HUES6 (cell line): Measurements from ENCODE around the gene ZNF766.
A peak's percentile ranks its signal among the peaks of the same experiment; 100 is the strongest.
"Not testable (repeated sequence)": the region's sequence is repeated elsewhere in the genome, so short reads cannot be mapped to it uniquely, and the experiment has no call there.

Source experiments
- H3K27ac ChIP-seq: 2 replicates; pipeline ENCODE4 v1.7.0; 2013; ENCODE audit warnings: low read depth, mild to moderate bottlenecking, low read length, inconsistent platforms
- H3K27me3 ChIP-seq: 2 replicates; pipeline ENCODE4 v1.6.1; 2013; ENCODE audit warnings: low read length; ENCODE audit not compliant: control insufficient read depth, insufficient read depth
- H3K36me3 ChIP-seq: 2 replicates; pipeline ENCODE4 v1.6.1; 2013; ENCODE audit warnings: low read length; ENCODE audit not compliant: control insufficient read depth, insufficient read depth
- H3K4me1 ChIP-seq: 2 replicates; pipeline ENCODE4 v1.6.1; 2013; ENCODE audit warnings: low read length; ENCODE audit not compliant: control insufficient read depth, insufficient read depth
- H3K4me3 ChIP-seq: 2 replicates; pipeline ENCODE4 v1.5.1; 2013; ENCODE audit warnings: low read depth, low read length
- H3K9ac ChIP-seq: one replicate; pipeline ENCODE4 v1.6.1; 2013; ENCODE audit warnings: mild to moderate bottlenecking, low read length
- H3K9me3 ChIP-seq: 2 replicates; pipeline ENCODE4 v1.6.1; 2013; ENCODE audit warnings: low read depth, low read length; ENCODE audit not compliant: control insufficient read depth, insufficient read depth

Gene ZNF766

GRCh38 chr19:52275988-52276387, 6.6 kb downstream of the ZNF766 start:
- Histone ChIP-seq H3K4me3 (no peak overlapping the region), H3K9me3 (peaks cover 15% of the 10 kb centered on the region; the same call in 1 of the 2 replicates), H3K27me3 (no peaks in the 10 kb centered on the region), H3K27ac (no peak overlapping the region), H3K36me3 (peaks cover 51% of the 10 kb centered on the region), H3K9ac (no peak overlapping the region), H3K4me1 (peaks cover 2% of the 10 kb centered on the region; the same call in 1 of the 2 replicates)

- H3K9ac ChIP-seq: no peak overlapping the region
- no peak overlapping the region for H3K27ac ChIP-seq
- H3K36me3 ChIP-seq: peaks cover 47% of the 10 kb centered on the region
- no peaks in the 10 kb centered on the region for H3K27me3 ChIP-seq
- H3K9me3 ChIP-seq: peaks cover 15% of the 10 kb centered on the region; the same call in 1 of the 2 replicates
- no peak overlapping the region for H3K4me3 ChIP-seq
- H3K4me1 ChIP-seq: peaks cover 2% of the 10 kb centered on the region; the same call in 1 of the 2 replicates
Observed at GRCh38 chr19:52277471-52277870, 8.1 kb downstream of the ZNF766 start.

GRCh38 chr19:52286256-52286655, 16.9 kb downstream of the ZNF766 start:
- H3K4me1 ChIP-seq: no peaks in the 10 kb centered on the region
- no peak overlapping the region for H3K27ac ChIP-seq
- peaks cover 91% of the 10 kb centered on the region for H3K36me3 ChIP-seq
- no peaks in the 10 kb centered on the region for H3K27me3 ChIP-seq
- no peak overlapping the region for H3K9ac ChIP-seq
- no peak overlapping the region for H3K4me3 ChIP-seq
- H3K9me3 ChIP-seq: peaks cover 3% of the 10 kb centered on the region; the same call in 1 of the 2 replicates

- Histone ChIP-seq H3K9me3 (peaks cover 3% of the 10 kb centered on the region; the same call in 1 of the 2 replicates), H3K27me3 (no peaks in the 10 kb centered on the region), H3K4me1 (no peaks in the 10 kb centered on the region), H3K9ac (no peak overlapping the region), H3K4me3 (no peak overlapping the region), H3K36me3 (peaks cover 52% of the 10 kb centered on the region), H3K27ac (no peak overlapping the region)
Observed at GRCh38 chr19:52291781-52292180, 22.4 kb downstream of the ZNF766 start.

- H3K9me3 ChIP-seq, H3K27me3 ChIP-seq, H3K9ac ChIP-seq, H3K4me1 ChIP-seq, H3K27ac ChIP-seq, H3K4me3 ChIP-seq: not testable (repeated sequence)
- peaks cover 41% of the 10 kb centered on the region for H3K36me3 ChIP-seq
Observed at GRCh38 chr19:52292946-52293345, 23.6 kb downstream of the ZNF766 start.

- Histone ChIP-seq H3K4me3 (peak overlapping the region; percentile 54), H3K9ac (no peak overlapping the region), H3K27ac (no peak overlapping the region), H3K36me3 (peaks cover 39% of the 10 kb centered on the region), H3K9me3 (peaks cover 25% of the 10 kb centered on the region; the same call in 1 of the 2 replicates), H3K4me1 (no peaks in the 10 kb centered on the region), H3K27me3 (no peaks in the 10 kb centered on the region)
Observed at GRCh38 chr19:52296400-52296772, 27.0 kb downstream of the ZNF766 start.

GRCh38 chr19:52296773-52297600, 27.6 kb downstream of the ZNF766 start, which contains the start of gene ZNF480:
TSS of gene ZNF480 (plus strand) at chr19:52297169. CDS start at chr19:52300413, 3,244 bp downstream.
- Histone ChIP-seq H3K4me3 (peak within 1 kb of the TSS; percentile 96), H3K36me3 (peaks cover 39% of the 10 kb centered on the region), H3K27me3 (no peaks in the 10 kb centered on the region), H3K27ac (peak within 1 kb of the TSS; percentile 79; the same call in 1 of the 2 replicates), H3K9ac (peak within 1 kb of the TSS; percentile 96), H3K9me3 (peaks cover 31% of the 10 kb centered on the region; the same call in 1 of the 2 replicates), H3K4me1 (no peaks in the 10 kb centered on the region)

- H3K9me3 ChIP-seq: peaks cover 37% of the 10 kb centered on the region
- H3K9ac ChIP-seq: peak overlapping the region; percentile 96
- H3K4me3 ChIP-seq: peak overlapping the region; percentile 96
- no peaks in the 10 kb centered on the region for H3K4me1 ChIP-seq
- no peaks in the 10 kb centered on the region for H3K27me3 ChIP-seq
- H3K36me3 ChIP-seq: peaks cover 42% of the 10 kb centered on the region
- peak overlapping the region; percentile 79; the same call in 1 of the 2 replicates for H3K27ac ChIP-seq
Observed at GRCh38 chr19:52297601-52298364, 28.4 kb downstream of the ZNF766 start.

GRCh38 chr19:52307275-52307674, 37.9 kb downstream of the ZNF766 start:
- H3K9ac ChIP-seq: no peak overlapping the region
- H3K36me3 ChIP-seq: peaks cover 86% of the 10 kb centered on the region
- H3K27ac ChIP-seq: no peak overlapping the region
- H3K27me3 ChIP-seq: no peaks in the 10 kb centered on the region
- peaks cover 78% of the 10 kb centered on the region for H3K9me3 ChIP-seq
- no peaks in the 10 kb centered on the region for H3K4me1 ChIP-seq
- H3K4me3 ChIP-seq: 0 out of 2 replicates have a peak overlapping the region, but pooled peaks have one; percentile 6

GRCh38 chr19:52322429-52322828, 53.0 kb downstream of the ZNF766 start:
- H3K36me3 ChIP-seq: peaks cover 71% of the 10 kb centered on the region

More at GRCh38 chr19:52322429-52322828, 53.0 kb downstream of the ZNF766 start:
- Histone ChIP-seq H3K9me3 (peaks cover 95% of the 10 kb centered on the region), H3K27ac (no peak overlapping the region), H3K27me3 (no peaks in the 10 kb centered on the region), H3K4me1 (no peaks in the 10 kb centered on the region), H3K4me3 (no peak overlapping the region), H3K9ac (no peak overlapping the region)
